Ascending aorta (tissue), 2 donors: ENCODE results near the gene PDSS2. TPM values are rescaled to one million over a fixed set of nuclear protein-coding genes. Genes with fewer than 3 reads are reported as not detected.
A peak's percentile ranks its signal among the peaks of the same experiment; 100 is the strongest.
"Not testable (repeated sequence)": the region's sequence is repeated elsewhere in the genome, so short reads cannot be mapped to it uniquely, and the experiment has no call there.

ENCODE experiments used
- DNase-seq, 2 donors: peaks; one replicate each; pipeline ENCODE4 v3.0.0-alpha.2; 2019; ENCODE audit warnings: low spot score in 2 of 2
- H3K27ac ChIP-seq, 2 donors: fragments of 200-600 bp; sonication (generic); one replicate each; pipeline ENCODE4 v1.5.1; 2016 to 2017; ENCODE audit warnings: mild to moderate bottlenecking in 1 of 2
- H3K27me3 ChIP-seq: fragments of 200-600 bp; sonication (generic); one replicate; pipeline ENCODE4 v1.5.1; 2017
- H3K36me3 ChIP-seq, 2 donors: fragments of 200-600 bp; sonication (generic); one replicate each; pipeline ENCODE4 v1.5.1; 2016
- H3K4me1 ChIP-seq, 2 donors: fragments of 200-600 bp; sonication (generic); one replicate each; pipeline ENCODE4 v1.5.1; 2016 to 2017; ENCODE audit warnings: mild to moderate bottlenecking in 1 of 2
- H3K4me3 ChIP-seq, 2 donors: fragments of 200-600 bp; sonication (generic); one replicate each; pipeline ENCODE4 v1.5.1; 2016 to 2017; ENCODE audit warnings: mild to moderate bottlenecking in 1 of 2
- H3K9me3 ChIP-seq, 2 donors: fragments of 200-600 bp; sonication (generic); one replicate each; pipeline ENCODE4 v1.5.1; 2016
- intact Hi-C: fragments of 100-400 bp; cut with DNase I; formaldehyde crosslinking; loops from one replicate; pipeline ENCODE4 v1.15.1; 2023
- total RNA-seq: library from RNA; depleted of rRNA; stranded (reverse); fragments of >200 nt; gene quantifications from one replicate; pipeline ENCODE4 v1.1.0, GENCODE V29; 2016
- TF ChIP-seq, protein P1 (sequence below), 3 experiments: fragments of 200-600 bp in 2 of 3; fragments of 450-650 bp in 1 of 3; sonication (generic) in 2 of 3; IDR thresholded peaks; one replicate each; pipeline ENCODE4 v1.5.1; 2016 to 2019; ENCODE audit warnings: antibody characterized with exemption in 3 of 3, mild to moderate bottlenecking in 1 of 3, moderate library complexity in 1 of 3

PDSS2 gene
- total RNA-seq, 1 donor from 2014 or later, result 0.85 TPM

DNA sequence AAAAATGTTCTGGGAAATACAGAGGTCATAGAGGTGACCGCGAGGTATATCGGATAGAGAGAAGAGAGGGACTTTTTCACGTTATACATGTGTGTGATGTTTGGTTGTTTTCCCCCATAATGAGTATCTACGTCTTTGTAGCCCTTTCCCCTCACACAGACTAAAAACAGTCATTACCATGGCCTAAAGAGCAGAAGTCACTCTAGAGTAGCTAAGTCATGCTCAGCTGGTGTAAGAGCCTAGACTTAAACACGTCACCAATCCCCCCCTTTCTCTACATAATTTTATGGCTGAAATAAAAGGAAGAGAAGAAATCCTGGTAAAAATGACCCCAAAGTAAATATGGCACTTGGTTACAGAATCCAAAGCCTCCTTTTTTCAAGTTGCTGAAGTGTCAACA is 338.1 kb downstream of the PDSS2 start:
- no peaks in the 10 kb centered on the region for H3K9me3 ChIP-seq
- intact Hi-C loops, result no loop called here

DNA sequence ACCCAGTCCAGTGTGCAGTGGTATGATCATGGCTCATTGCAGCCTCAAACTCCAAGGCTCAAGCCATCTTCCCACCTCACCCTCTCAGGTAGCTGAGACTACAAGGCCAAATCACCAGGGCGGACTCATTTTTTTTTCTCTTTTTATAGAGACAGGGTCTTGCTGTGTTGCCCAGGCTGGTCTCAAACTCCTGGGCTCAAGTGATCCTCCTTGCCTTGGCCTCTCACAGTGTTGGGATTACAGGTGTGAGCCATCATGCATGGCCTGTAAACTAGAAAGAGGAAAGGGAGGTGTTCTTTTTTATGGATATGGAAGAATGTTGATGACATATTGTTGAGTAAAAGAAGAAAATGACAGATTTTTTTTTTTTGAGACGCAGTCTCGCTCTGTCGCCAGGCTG is 339.0 kb downstream of the PDSS2 start:
- no peaks in the 10 kb centered on the region for H3K9me3 ChIP-seq

More for the DNA sequence above, 338.1 kb downstream of the PDSS2 start:
- DNase-seq, result no peak
- no peak overlapping the region for H3K27ac ChIP-seq
- TF ChIP-seq, protein P1, sequence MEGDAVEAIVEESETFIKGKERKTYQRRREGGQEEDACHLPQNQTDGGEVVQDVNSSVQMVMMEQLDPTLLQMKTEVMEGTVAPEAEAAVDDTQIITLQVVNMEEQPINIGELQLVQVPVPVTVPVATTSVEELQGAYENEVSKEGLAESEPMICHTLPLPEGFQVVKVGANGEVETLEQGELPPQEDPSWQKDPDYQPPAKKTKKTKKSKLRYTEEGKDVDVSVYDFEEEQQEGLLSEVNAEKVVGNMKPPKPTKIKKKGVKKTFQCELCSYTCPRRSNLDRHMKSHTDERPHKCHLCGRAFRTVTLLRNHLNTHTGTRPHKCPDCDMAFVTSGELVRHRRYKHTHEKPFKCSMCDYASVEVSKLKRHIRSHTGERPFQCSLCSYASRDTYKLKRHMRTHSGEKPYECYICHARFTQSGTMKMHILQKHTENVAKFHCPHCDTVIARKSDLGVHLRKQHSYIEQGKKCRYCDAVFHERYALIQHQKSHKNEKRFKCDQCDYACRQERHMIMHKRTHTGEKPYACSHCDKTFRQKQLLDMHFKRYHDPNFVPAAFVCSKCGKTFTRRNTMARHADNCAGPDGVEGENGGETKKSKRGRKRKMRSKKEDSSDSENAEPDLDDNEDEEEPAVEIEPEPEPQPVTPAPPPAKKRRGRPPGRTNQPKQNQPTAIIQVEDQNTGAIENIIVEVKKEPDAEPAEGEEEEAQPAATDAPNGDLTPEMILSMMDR (IDR thresholded peaks at IDR 0.05), result no peak
- no peaks in the 10 kb centered on the region for H3K36me3 ChIP-seq
- H3K4me3 ChIP-seq, result no peak overlapping the region
- peaks cover 2% of the 10 kb centered on the region in 2 donors for H3K4me1 ChIP-seq
- H3K27me3 ChIP-seq, result no peaks in the 10 kb centered on the region

DNA sequence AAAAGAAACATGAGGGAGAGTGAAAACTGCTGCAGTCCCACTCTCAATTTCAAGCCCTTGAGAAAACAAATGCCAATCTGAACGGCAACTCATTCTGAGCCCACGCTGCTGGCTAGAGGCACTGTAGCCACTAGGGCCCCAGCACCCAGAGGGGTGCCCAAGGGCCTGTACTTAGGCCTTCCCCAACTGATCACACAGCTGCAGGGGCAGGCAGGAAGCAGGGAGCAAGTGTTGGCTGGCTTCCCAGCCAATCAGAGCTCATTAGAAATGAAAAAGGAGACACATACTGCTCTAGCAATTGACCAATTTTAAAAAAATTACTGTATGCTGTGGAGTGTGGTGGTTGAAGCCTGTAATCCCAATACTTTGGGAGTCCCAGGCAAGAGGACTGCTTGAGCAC is 340.4 kb downstream of the PDSS2 start:
- Histone ChIP-seq H3K9me3 (no peaks in the 10 kb centered on the region), H3K4me3 (no peak overlapping the region), H3K4me1 (peaks cover 3 to 5% of the 10 kb centered on the region in 2 donors), H3K27ac (no peak overlapping the region), H3K36me3 (no peaks in the 10 kb centered on the region), H3K27me3 (no peaks in the 10 kb centered on the region)
- TF ChIP-seq, protein P1 (IDR thresholded peaks at IDR 0.05), result no peak
- intact Hi-C loops, result loop anchor here (10.0 kb wide), 1 partner anchor 376 kb away; the partner anchor contains the start of gene SOBP
- DNase-seq, result no peak

More for the DNA sequence above, 339.0 kb downstream of the PDSS2 start:
- no peaks in the 10 kb centered on the region for H3K27me3 ChIP-seq
- H3K36me3 ChIP-seq, result no peaks in the 10 kb centered on the region
- H3K4me1 ChIP-seq, result peaks cover 3 to 5% of the 10 kb centered on the region in 2 donors
- no peak overlapping the region for H3K4me3 ChIP-seq
- intact Hi-C loops, result no loop called here
- DNase-seq, result no peak
- no peak overlapping the region for H3K27ac ChIP-seq
- TF ChIP-seq, protein P1 (IDR thresholded peaks at IDR 0.05), result no peak

DNA sequence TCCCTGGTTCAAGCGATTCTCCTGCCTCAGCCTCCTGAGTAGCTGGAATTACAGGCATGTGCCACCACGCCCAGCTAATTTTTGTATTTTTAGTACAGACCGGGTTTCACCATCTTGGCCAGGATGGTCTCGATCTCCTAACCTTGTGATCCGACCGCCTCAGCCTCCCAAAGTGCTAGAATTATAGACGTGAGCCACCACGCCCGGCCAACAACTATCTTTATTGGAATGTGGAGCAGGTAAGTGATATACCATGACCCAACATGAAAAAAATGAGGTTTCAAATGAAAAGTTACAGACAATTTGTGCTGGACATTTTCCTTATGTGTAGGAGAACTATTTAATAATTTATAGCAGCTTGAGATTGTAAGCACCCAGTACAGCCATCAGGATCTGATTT is 340.8 kb downstream of the PDSS2 start:
- not testable (repeated sequence) for H3K4me1 ChIP-seq, H3K27ac ChIP-seq, H3K4me3 ChIP-seq, H3K9me3 ChIP-seq, H3K36me3 ChIP-seq, DNase-seq, H3K27me3 ChIP-seq
- intact Hi-C loops, result loop anchor here (10.0 kb wide), 1 partner anchor 376 kb away; the partner anchor contains the start of gene SOBP

DNA sequence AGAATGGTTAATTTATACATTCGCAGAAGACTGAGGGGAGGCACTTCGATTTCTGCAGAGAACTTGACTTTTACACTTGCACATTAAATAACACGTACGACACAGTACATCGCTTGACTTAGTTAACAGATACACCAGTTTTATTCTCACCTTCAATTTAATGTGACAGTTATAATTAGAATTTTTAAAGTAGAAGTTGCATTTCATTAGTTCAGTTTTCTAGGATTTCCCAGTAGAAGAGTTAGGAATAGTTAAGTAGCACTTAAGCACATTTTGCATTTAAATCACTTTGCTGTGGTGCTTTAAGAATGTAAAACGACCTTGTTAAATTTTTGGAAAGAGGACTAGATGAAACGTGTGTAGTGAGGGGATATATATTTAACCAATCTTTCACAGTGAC is 342.4 kb downstream of the PDSS2 start:
- intact Hi-C loops, result loop anchor here (10.0 kb wide), 1 partner anchor 378 kb away; the partner anchor contains the start of gene SOBP
- no peaks in the 10 kb centered on the region for H3K9me3 ChIP-seq
- TF ChIP-seq, protein P1 (IDR thresholded peaks at IDR 0.05), result no peak

DNA sequence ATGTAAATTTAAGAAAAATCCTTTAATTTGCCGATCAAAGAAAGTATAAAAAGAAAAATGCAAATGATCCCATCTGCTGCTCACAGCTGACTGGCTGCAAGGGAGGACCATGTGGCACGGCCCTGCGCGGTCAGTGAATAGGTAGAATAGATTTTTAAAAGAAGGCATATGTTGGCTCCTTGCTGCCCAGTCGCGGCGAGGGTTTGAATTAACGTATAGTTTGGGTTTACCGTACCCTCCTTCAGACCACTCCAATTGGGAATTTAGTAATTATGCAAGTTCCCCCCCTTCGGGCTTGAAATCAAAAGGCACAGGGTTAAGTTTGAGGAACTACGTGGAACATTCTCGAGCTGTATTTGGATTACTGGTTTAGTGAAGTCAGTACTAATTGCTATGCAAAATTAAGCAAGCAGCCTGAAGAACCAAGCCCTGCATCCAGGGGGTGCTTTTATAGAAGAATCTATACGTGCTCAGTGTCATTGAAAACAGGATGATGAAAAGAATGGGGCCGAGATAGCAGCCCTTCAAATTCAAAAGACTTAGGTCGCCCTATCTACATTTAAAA is 343.0 kb downstream of the PDSS2 start:
- H3K27me3 ChIP-seq, result no peaks in the 10 kb centered on the region
- H3K27ac ChIP-seq, result no peak overlapping the region
- no peaks in the 10 kb centered on the region for H3K36me3 ChIP-seq
- peak in 1 of 2 donors; percentile 61 for DNase-seq
- TF ChIP-seq, protein P1 (IDR thresholded peaks at IDR 0.05), result no peak
- intact Hi-C loops, result loop anchor here (10.0 kb wide), 1 partner anchor 378 kb away; the partner anchor contains the start of gene SOBP
- H3K4me1 ChIP-seq, result peaks cover 9 to 11% of the 10 kb centered on the region in 2 donors
- H3K9me3 ChIP-seq, result no peaks in the 10 kb centered on the region
- H3K4me3 ChIP-seq, result peak overlapping the region; percentile 90 to 97

More for the DNA sequence above, 342.4 kb downstream of the PDSS2 start:
- no peak for DNase-seq
- H3K4me1 ChIP-seq, result peaks cover 9 to 11% of the 10 kb centered on the region in 2 donors
- H3K36me3 ChIP-seq, result no peaks in the 10 kb centered on the region
- H3K27ac ChIP-seq, result no peak overlapping the region
- no peaks in the 10 kb centered on the region for H3K27me3 ChIP-seq
- peak overlapping the region in 1 of 2 donors; percentile 97 for H3K4me3 ChIP-seq
